ENCODE results near the gene POPDC3. TPM values are rescaled to one million over a fixed set of nuclear protein-coding genes. Genes with fewer than 3 reads are reported as not detected.
A peak's percentile ranks its signal among the peaks of the same experiment; 100 is the strongest.

POPDC3 gene
- total RNA-seq, 1 donor from 2014 or later = 56.9 TPM

- H3K36me3 ChIP-seq = peaks cover 57% of the 10 kb centered on the region
- H3K4me1 ChIP-seq = peaks cover 18% of the 10 kb centered on the region
- no peak for DNase-seq
- intact Hi-C loops (cut with micrococcal nuclease) = no loop called here
- no peak overlapping the region for H3K27ac ChIP-seq (replicated peaks)
- H3K9me3 ChIP-seq (replicated peaks) = no peaks in the 10 kb centered on the region
- H3K4me3 ChIP-seq = no peak overlapping the region
- TF ChIP-seq CTCF (IDR thresholded peaks at IDR 0.05; ENCODE audit: borderline replicate concordance) = no peak
- no peaks in the 10 kb centered on the region for H3K27me3 ChIP-seq (ENCODE audit: low read depth)
These were observed 63.7 kb downstream of the POPDC3 start for GRCh38 chr6:105116150-105116549.

GRCh38 chr6:105113422-105113821 lies 66.4 kb downstream of the POPDC3 start:
- H3K9me3 ChIP-seq (replicated peaks) = no peaks in the 10 kb centered on the region
- H3K27ac ChIP-seq (replicated peaks) = peak overlapping the region; percentile 39
- no peaks in the 10 kb centered on the region for H3K27me3 ChIP-seq (ENCODE audit: low read depth)
- intact Hi-C loops (cut with micrococcal nuclease) = no loop called here
- peaks cover 18% of the 10 kb centered on the region for H3K4me1 ChIP-seq
- TF ChIP-seq CTCF (IDR thresholded peaks at IDR 0.05; ENCODE audit: borderline replicate concordance) = no peak
- DNase-seq = peak; percentile 20
- H3K4me3 ChIP-seq = no peak overlapping the region
- peaks cover 72% of the 10 kb centered on the region for H3K36me3 ChIP-seq

- H3K36me3 ChIP-seq = peaks cover 73% of the 10 kb centered on the region
- intact Hi-C loops (cut with micrococcal nuclease) = no loop called here
These were observed 67.2 kb downstream of the POPDC3 start for GRCh38 chr6:105112577-105112976.

GRCh38 chr6:105111871-105112270 lies 67.9 kb downstream of the POPDC3 start:
- intact Hi-C loops (cut with micrococcal nuclease) = no loop called here

More at GRCh38 chr6:105112577-105112976, 67.2 kb downstream of the POPDC3 start:
- H3K9me3 ChIP-seq (replicated peaks) = no peaks in the 10 kb centered on the region
- no peak overlapping the region for H3K4me3 ChIP-seq
- DNase-seq = no peak
- H3K27ac ChIP-seq (replicated peaks) = peak overlapping the region; percentile 39
- no peaks in the 10 kb centered on the region for H3K27me3 ChIP-seq (ENCODE audit: low read depth)
- no peak for TF ChIP-seq CTCF (IDR thresholded peaks at IDR 0.05; ENCODE audit: borderline replicate concordance)
- H3K4me1 ChIP-seq = peaks cover 18% of the 10 kb centered on the region

GRCh38 chr6:105111105-105111504 lies 68.7 kb downstream of the POPDC3 start:
- Histone ChIP-seq H3K27me3 (ENCODE audit: low read depth) (no peaks in the 10 kb centered on the region), H3K4me1 (peaks cover 18% of the 10 kb centered on the region), H3K27ac (replicated peaks) (no peak overlapping the region), H3K36me3 (peaks cover 66% of the 10 kb centered on the region), H3K4me3 (no peak overlapping the region), H3K9me3 (replicated peaks) (no peaks in the 10 kb centered on the region)
- TF ChIP-seq CTCF (IDR thresholded peaks at IDR 0.05; ENCODE audit: borderline replicate concordance) = no peak
- no peak for DNase-seq
- intact Hi-C loops (cut with micrococcal nuclease) = no loop called here

More at GRCh38 chr6:105111871-105112270, 67.9 kb downstream of the POPDC3 start:
- Histone ChIP-seq H3K9me3 (replicated peaks) (no peaks in the 10 kb centered on the region), H3K27me3 (ENCODE audit: low read depth) (no peaks in the 10 kb centered on the region), H3K4me1 (peaks cover 18% of the 10 kb centered on the region), H3K36me3 (peaks cover 69% of the 10 kb centered on the region), H3K27ac (replicated peaks) (no peak overlapping the region), H3K4me3 (no peak overlapping the region)
- TF ChIP-seq CTCF (IDR thresholded peaks at IDR 0.05; ENCODE audit: borderline replicate concordance) = no peak
- DNase-seq = no peak
